Heart right ventricle (tissue), 16 donors: ENCODE data around the gene CPNE5. TPM values are rescaled to one million over a fixed set of nuclear protein-coding genes. Genes with fewer than 3 reads are reported as not detected.

Experiments used
- ATAC-seq, 8 donors: fragments of 200-7000 bp; cut with Tn5 transposase; one replicate each; pipeline ENCODE4 v1.9.1; 2020; ENCODE audit warnings: mild to moderate bottlenecking in 8 of 8, moderate library complexity in 8 of 8, moderate number of reproducible peaks in 1 of 8
- DNase-seq, 2 donors: peaks; one replicate each; pipeline ENCODE4 v3.0.0-alpha.2; 2020
- H3K27ac ChIP-seq, 10 donors: fragments of 200-600 bp; sonication (generic) in 2 of 10; one replicate each; pipeline versions ENCODE4 v1.5.0 to v1.8.0; 2020 to 2022; ENCODE audit warnings: mild to moderate bottlenecking in 3 of 10
- H3K27me3 ChIP-seq, 7 donors: fragments of 200-600 bp; one replicate each; pipeline ENCODE4 v1.8.0; 2021 to 2022; ENCODE audit warnings: mild to moderate bottlenecking in 2 of 7
- H3K36me3 ChIP-seq, 9 donors: fragments of 200-600 bp; sonication (generic) in 1 of 9; one replicate each; pipeline versions ENCODE4 v1.5.0 to v1.8.0; 2020 to 2022; ENCODE audit warnings: mild to moderate bottlenecking in 2 of 9
- H3K4me1 ChIP-seq, 9 donors: fragments of 200-600 bp; sonication (generic) in 1 of 9; one replicate each; pipeline versions ENCODE4 v1.5.0 to v1.8.0; 2020 to 2022; ENCODE audit warnings: mild to moderate bottlenecking in 4 of 9
- H3K4me3 ChIP-seq, 10 donors: fragments of 200-600 bp; sonication (generic) in 2 of 10; one replicate each; pipeline versions ENCODE4 v1.5.0 to v1.8.0; 2020 to 2022; ENCODE audit warnings: mild to moderate bottlenecking in 7 of 10, moderate library complexity in 2 of 10
- H3K9me3 ChIP-seq, 11 donors: fragments of 200-600 bp in 10 of 11; sonication (generic) in 2 of 11; one replicate each; pipeline versions ENCODE4 v1.5.0 to v1.8.0; 2013 to 2022; ENCODE audit warnings: mild to moderate bottlenecking in 2 of 11, control low read depth in 1 of 11, moderate library complexity in 1 of 11
- WGBS, 2 donors: extraction: QIAGEN DNeasy Blood & Tissue Kit; methylation state at CpG; one replicate each; pipeline ENCODE4 v1.1.7; 2013; ENCODE audit warnings: inconsistent platforms in 1 of 2; 5-methylcytosine and 5-hydroxymethylcytosine counted together
- intact Hi-C, 10 donors: fragments of 100-400 bp; cut with DNase I; formaldehyde crosslinking; loops; one replicate each; pipeline versions ENCODE4 v1.11.1 to v1.14.2; 2022
- polyA plus RNA-seq, 2 donors: library from polyadenylated mRNA; stranded (reverse); fragments of 200-250 nt; gene quantifications; one replicate each; pipeline ENCODE4 v1.2.3, GENCODE V29; 2013
- total RNA-seq, 10 donors: library from RNA; stranded (reverse); fragmentation: NEBNext Ultra II Directional in 3 of 10; extraction: Animal tissue kit (Norgen Biotek cat#: 25700) in 3 of 10; gene quantifications; one replicate each; pipeline versions ENCODE4 v1.2.1 to v1.2.4, GENCODE V29; 2021 to 2023
- TF ChIP-seq, protein P1 (sequence below), 9 donors: fragments of 200-600 bp; sonication (generic) in 2 of 9; IDR thresholded peaks; one replicate each; pipeline versions ENCODE4 v1.5.0 to v1.8.0; 2021 to 2022; ENCODE audit warnings: antibody characterized with exemption in 9 of 9, mild to moderate bottlenecking in 5 of 9, moderate library complexity in 1 of 9
- donor health status: Arrhythmogenic right ventricular cardiomyopathy.
- donor health status: ischemic (EF 13 %, LVEDD 7.1; RV severe dilation, severe dysfunction).
- donor health status: healthy with polysubstance abuse.
- donor health status: DM: no; HTN: yes; CAD: no.
- donor health status: DM: no; HTN: no; CAD: no.
- donor health status: ischemic (EF 25% LVEDD 6.9; RV normal size, moderate dysfunction).
- donor health status: ischemic (EF 25% LVEDD 5.7; RV mildly dilated, moderate dysfunction).
- donor health status: healthy.
- donor health status: DM: yes; HTN: yes; CAD: no.
- donor health status: Ischemic cardiomyopathy.
- donor health status: ischemic (EF 35%, LVEDD 5.7; RV mildly dilated, moderate dysfunction).
- donor health status: nonischemic (EF 11% LVEDD 7.7; RV severe dilation, severe dysfunction).
- donor health status: DM: yes; HTN: yes; CAD: no.
- donor health status: PGD.
- donor health status: ischemic (EF 29% LVEDD 5.4; RV normal size, mild dysfunction).
- donor health status: nonischemic (EF 23%, LVEDD 6.1; RV moderate dilation, normal function).

The CPNE5 gene
- total and polyA plus RNA-seq, 12 donors, result 2.8 to 98.2 (median 24.4) TPM

DNA sequence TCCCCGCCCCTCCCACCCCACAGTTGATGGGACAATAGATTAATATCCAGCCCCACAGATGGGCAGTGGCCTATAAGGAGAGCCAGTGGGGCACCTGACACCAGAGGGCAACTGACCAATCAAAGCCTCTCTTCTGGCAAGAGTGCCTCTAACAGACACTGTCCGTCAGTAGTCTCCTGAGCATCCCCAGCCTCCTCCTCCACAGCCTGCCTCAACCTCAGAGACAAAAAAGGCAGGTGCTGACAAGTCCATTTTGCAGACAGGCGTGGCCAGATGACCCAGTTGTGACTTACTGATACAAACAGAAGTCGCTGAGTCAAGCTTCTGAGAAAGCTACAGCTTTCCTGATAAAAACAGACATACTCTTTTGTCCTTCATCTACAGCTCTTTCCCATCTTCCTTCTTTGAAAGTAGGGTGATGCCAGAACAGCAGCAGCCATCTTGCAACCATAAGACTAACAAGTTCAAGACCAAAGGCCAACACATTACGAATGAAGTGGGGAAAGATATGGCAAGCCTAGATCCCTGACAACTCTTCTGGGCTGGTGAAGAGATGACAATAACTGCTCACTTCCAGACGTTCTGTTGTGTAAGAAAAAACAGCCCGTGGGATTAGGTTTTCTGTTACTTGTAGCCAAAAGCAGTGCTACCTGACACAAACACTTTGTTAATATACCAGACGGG is 23.1 kb upstream of the CPNE5 start:
- DNase-seq (no peak), ATAC-seq (peak in 1 of 8 donors; percentile 16)
- TF ChIP-seq, protein P1, sequence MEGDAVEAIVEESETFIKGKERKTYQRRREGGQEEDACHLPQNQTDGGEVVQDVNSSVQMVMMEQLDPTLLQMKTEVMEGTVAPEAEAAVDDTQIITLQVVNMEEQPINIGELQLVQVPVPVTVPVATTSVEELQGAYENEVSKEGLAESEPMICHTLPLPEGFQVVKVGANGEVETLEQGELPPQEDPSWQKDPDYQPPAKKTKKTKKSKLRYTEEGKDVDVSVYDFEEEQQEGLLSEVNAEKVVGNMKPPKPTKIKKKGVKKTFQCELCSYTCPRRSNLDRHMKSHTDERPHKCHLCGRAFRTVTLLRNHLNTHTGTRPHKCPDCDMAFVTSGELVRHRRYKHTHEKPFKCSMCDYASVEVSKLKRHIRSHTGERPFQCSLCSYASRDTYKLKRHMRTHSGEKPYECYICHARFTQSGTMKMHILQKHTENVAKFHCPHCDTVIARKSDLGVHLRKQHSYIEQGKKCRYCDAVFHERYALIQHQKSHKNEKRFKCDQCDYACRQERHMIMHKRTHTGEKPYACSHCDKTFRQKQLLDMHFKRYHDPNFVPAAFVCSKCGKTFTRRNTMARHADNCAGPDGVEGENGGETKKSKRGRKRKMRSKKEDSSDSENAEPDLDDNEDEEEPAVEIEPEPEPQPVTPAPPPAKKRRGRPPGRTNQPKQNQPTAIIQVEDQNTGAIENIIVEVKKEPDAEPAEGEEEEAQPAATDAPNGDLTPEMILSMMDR (IDR thresholded peaks at IDR 0.05), result no peak
- Histone ChIP-seq H3K27me3 (no peaks in the 10 kb centered on the region), H3K36me3 (peaks cover 0 to 43% (median 0%) of the 10 kb centered on the region in 9 donors), H3K9me3 (no peaks in the 10 kb centered on the region), H3K4me3 (no peak overlapping the region), H3K4me1 (peaks cover 0 to 55% (median 27%) of the 10 kb centered on the region in 9 donors), H3K27ac (peak overlapping the region in 1 of 10 donors; percentile 60)
- 63 to 70% methylated on average over 8 of the region's 8 CpGs for WGBS, 2 donors
- intact Hi-C loops, result no loop called here

DNA sequence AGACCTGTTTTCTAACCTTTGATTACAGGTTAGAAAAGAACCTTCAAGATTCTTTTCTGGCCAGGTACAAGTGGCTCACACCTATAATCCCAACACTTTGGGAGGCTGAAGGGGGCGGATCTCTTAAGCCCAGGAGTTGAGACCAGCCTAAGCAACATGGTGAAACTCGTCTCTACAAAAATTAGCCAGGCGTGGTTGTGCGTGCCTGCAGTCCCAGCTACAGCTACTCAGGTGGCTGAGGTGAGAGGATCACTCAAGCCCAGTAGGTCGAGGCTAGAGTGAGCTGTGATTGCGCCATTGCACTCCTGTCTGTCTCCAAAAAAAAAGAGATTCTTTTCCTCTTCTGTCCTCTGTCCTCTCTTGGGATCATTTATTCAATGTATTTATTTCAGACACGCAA is 20.9 kb upstream of the CPNE5 start:
- H3K27me3 ChIP-seq, result no peaks in the 10 kb centered on the region
- H3K36me3 ChIP-seq, result peaks cover 0 to 37% (median 0%) of the 10 kb centered on the region in 9 donors
- H3K4me1 ChIP-seq, result peaks cover 0 to 49% (median 14%) of the 10 kb centered on the region in 9 donors
- DNase-seq (no peak), ATAC-seq (no peak)
- H3K9me3 ChIP-seq, result no peaks in the 10 kb centered on the region
- H3K27ac ChIP-seq, result no peak overlapping the region
- intact Hi-C loops, result no loop called here
- TF ChIP-seq, protein P1 (IDR thresholded peaks at IDR 0.05), result no peak
- WGBS, 2 donors, result 93 to 95% methylated on average over 7 of the region's 7 CpGs
- H3K4me3 ChIP-seq, result no peak overlapping the region

DNA sequence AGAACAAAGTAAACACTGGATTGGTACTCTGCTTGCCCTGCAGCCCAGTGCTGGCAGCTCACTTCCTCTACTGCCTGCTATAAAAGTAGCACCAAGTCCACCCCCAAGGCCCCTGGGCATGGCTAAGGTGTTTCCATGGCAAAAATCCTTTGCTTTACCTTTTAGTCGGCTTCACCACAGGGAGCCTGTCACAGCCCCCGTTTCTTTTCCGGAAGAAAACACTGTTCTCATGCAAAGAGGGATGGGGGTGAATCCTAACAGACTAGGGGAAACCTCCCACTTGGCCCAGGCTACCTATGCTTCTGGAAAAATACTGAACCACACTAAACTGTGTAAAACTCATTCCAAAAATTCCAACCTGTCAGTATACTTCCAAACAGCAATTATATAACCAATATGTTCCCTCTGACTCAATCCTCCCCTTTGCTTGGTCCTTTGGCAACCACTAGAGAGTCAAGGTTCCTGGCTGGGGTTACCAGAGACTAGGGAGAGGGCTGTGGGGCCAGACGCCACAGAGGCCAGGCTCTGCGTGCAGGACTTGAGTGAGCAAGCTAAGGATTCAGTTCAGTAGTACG is 19.2 kb upstream of the CPNE5 start:
- H3K9me3 ChIP-seq, result no peaks in the 10 kb centered on the region
- TF ChIP-seq, protein P1 (IDR thresholded peaks at IDR 0.05), result no peak
- no peaks in the 10 kb centered on the region for H3K27me3 ChIP-seq
- no peak overlapping the region for H3K4me3 ChIP-seq
- peak in 1 of 2 donors; percentile 37 for DNase-seq
- H3K4me1 ChIP-seq, result peaks cover 0 to 38% (median 19%) of the 10 kb centered on the region in 9 donors
- 51 to 68% methylated on average over 6 of the region's 6 CpGs for WGBS, 2 donors
- intact Hi-C loops, result loop anchor here in 4 of 10 donors (10.0 kb wide), 2 partner anchors 234 to 244 kb away; no protein-coding TSS in a partner anchor
- H3K27ac ChIP-seq, result peak overlapping the region in 8 of 10 donors; percentile 15 to 57 (median 40)
- peaks cover 0 to 36% (median 8%) of the 10 kb centered on the region in 9 donors for H3K36me3 ChIP-seq
- ATAC-seq, result peak; percentile 40 to 85 (median 56)

DNA sequence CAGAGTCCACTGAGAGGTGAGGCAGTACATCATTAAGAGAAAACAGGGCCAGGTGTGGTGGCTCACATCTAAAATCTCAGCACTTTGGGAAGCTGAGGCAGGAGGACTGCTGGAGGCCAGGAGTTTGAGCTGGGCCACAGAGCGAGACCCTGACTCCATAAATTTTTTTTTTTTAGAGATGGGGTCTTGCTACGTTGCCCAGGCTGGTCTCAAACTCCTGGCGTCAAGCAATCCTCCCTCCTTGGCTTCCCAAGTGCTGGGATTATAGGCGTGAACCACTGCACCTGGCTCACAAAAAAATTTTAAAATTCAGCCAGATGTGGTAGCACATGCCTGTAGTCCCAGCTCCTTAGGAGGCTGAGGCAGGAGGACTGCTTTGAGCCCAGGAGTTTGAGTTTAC is 18.1 kb upstream of the CPNE5 start:
- H3K27ac ChIP-seq, result peak overlapping the region in 2 of 10 donors; percentile 26 to 64
- H3K36me3 ChIP-seq, result peaks cover 0 to 27% (median 8%) of the 10 kb centered on the region in 9 donors
- DNase-seq, result no peak
- TF ChIP-seq, protein P1 (IDR thresholded peaks at IDR 0.05), result no peak
- H3K4me3 ChIP-seq, result no peak overlapping the region
- no peaks in the 10 kb centered on the region for H3K9me3 ChIP-seq
- no peak for ATAC-seq
- peaks cover 5 to 43% (median 31%) of the 10 kb centered on the region in 9 donors for H3K4me1 ChIP-seq
- WGBS, 2 donors, result 98 to 100% methylated on average over 4 of the region's 4 CpGs
- intact Hi-C loops, result loop anchor here in 4 of 10 donors (10.0 kb wide), 2 partner anchors 233 to 243 kb away; no protein-coding TSS in a partner anchor
- H3K27me3 ChIP-seq, result no peaks in the 10 kb centered on the region
